Glutamatergic neuron (in vitro differentiated cells): ENCODE data around the gene DUSP16. TPM values are rescaled to one million over a fixed set of nuclear protein-coding genes. Genes with fewer than 3 reads are reported as not detected.
A peak's percentile ranks its signal among the peaks of the same experiment; 100 is the strongest.

Source experiments
- DNase-seq: peaks from one replicate; pipeline ENCODE4 v3.0.0; 2022
- H3K27ac Mint-ChIP-seq: one replicate; pipeline ENCODE4 v1.8.0; 2020; ENCODE audit warnings: mild to moderate bottlenecking, mixed read lengths, inconsistent platforms; ENCODE audit not compliant: unreplicated experiment
- H3K27me3 Mint-ChIP-seq: one replicate; pipeline ENCODE4 v1.8.0; 2020; ENCODE audit warnings: mild to moderate bottlenecking, moderate library complexity, mixed read lengths, inconsistent platforms; ENCODE audit not compliant: unreplicated experiment
- H3K36me3 Mint-ChIP-seq: one replicate; pipeline ENCODE4 v1.8.0; 2020; ENCODE audit warnings: mild to moderate bottlenecking, mixed read lengths, inconsistent platforms; ENCODE audit not compliant: unreplicated experiment
- H3K4me1 Mint-ChIP-seq: one replicate; pipeline ENCODE4 v1.8.0; 2020; ENCODE audit warnings: mild to moderate bottlenecking, low read depth, mixed read lengths, inconsistent platforms; ENCODE audit not compliant: unreplicated experiment
- H3K4me3 Mint-ChIP-seq: one replicate; pipeline ENCODE4 v1.8.0; 2020; ENCODE audit warnings: mild to moderate bottlenecking, mixed read lengths, inconsistent platforms; ENCODE audit not compliant: unreplicated experiment
- H3K9me3 Mint-ChIP-seq: one replicate; pipeline ENCODE4 v1.8.0; 2020; ENCODE audit warnings: mild to moderate bottlenecking, moderate library complexity, mixed read lengths, inconsistent platforms; ENCODE audit not compliant: unreplicated experiment
- CTCF ChIP-seq: fragments of 200-600 bp; sonication (generic); IDR thresholded peaks from one replicate; pipeline ENCODE4 v1.5.0; 2021; ENCODE audit not compliant: partially characterized antibody, unreplicated experiment
- total RNA-seq: library from RNA; stranded (reverse); fragmentation: NEBNext Ultra II Directional; extraction: Animal tissue kit (Norgen Biotek cat#: 25700); gene quantifications from one replicate; pipeline ENCODE4 v1.2.1, GENCODE V29; 2021; ENCODE audit not compliant: unreplicated experiment

Gene DUSP16
- total RNA-seq, 1 donor from 2014 or later, result 39.0 TPM

- peaks cover 7% of the 10 kb centered on the region for H3K4me1 Mint-ChIP-seq
- no peak for DNase-seq
- TF ChIP-seq CTCF, result no peak
Measured at GRCh38 chr12:12539028-12539810, 23.4 kb downstream of the DUSP16 start.

GRCh38 chr12:12538535-12538934, 24.1 kb downstream of the DUSP16 start:
- Mint-ChIP-seq H3K27ac (no peak overlapping the region), H3K36me3 (no peaks in the 10 kb centered on the region), H3K9me3 (no peaks in the 10 kb centered on the region), H3K4me1 (peaks cover 12% of the 10 kb centered on the region), H3K4me3 (no peak overlapping the region), H3K27me3 (no peaks in the 10 kb centered on the region)
- no peak for TF ChIP-seq CTCF
- DNase-seq, result no peak

More at GRCh38 chr12:12539028-12539810, 23.4 kb downstream of the DUSP16 start:
- no peak overlapping the region for H3K27ac Mint-ChIP-seq
- H3K4me3 Mint-ChIP-seq, result no peak overlapping the region
- no peaks in the 10 kb centered on the region for H3K9me3 Mint-ChIP-seq
- no peaks in the 10 kb centered on the region for H3K27me3 Mint-ChIP-seq
- H3K36me3 Mint-ChIP-seq, result no peaks in the 10 kb centered on the region

- TF ChIP-seq CTCF, result no peak
- no peak overlapping the region for H3K4me3 Mint-ChIP-seq
- no peaks in the 10 kb centered on the region for H3K9me3 Mint-ChIP-seq
- no peak overlapping the region for H3K27ac Mint-ChIP-seq
- H3K36me3 Mint-ChIP-seq, result no peaks in the 10 kb centered on the region
- H3K27me3 Mint-ChIP-seq, result no peaks in the 10 kb centered on the region
- peaks cover 16% of the 10 kb centered on the region for H3K4me1 Mint-ChIP-seq
- DNase-seq, result no peak
Measured at GRCh38 chr12:12537421-12537820, 25.2 kb downstream of the DUSP16 start.

- no peak for DNase-seq
- Mint-ChIP-seq H3K27ac (no peak overlapping the region), H3K36me3 (no peaks in the 10 kb centered on the region), H3K4me3 (no peak overlapping the region), H3K27me3 (no peaks in the 10 kb centered on the region), H3K4me1 (peaks cover 16% of the 10 kb centered on the region), H3K9me3 (no peaks in the 10 kb centered on the region)
- TF ChIP-seq CTCF, result no peak
Measured at GRCh38 chr12:12534975-12535374, 27.7 kb downstream of the DUSP16 start.

GRCh38 chr12:12534166-12534866, 28.3 kb downstream of the DUSP16 start:
- H3K4me3 Mint-ChIP-seq, result no peak overlapping the region
- H3K9me3 Mint-ChIP-seq, result no peaks in the 10 kb centered on the region
- no peaks in the 10 kb centered on the region for H3K36me3 Mint-ChIP-seq
- DNase-seq, result no peak
- no peak for TF ChIP-seq CTCF
- peak overlapping the region; percentile 40 for H3K27ac Mint-ChIP-seq
- no peaks in the 10 kb centered on the region for H3K27me3 Mint-ChIP-seq
- peaks cover 16% of the 10 kb centered on the region for H3K4me1 Mint-ChIP-seq
